Psoas muscle (tissue), 8 donors: ENCODE measurements around the gene CLCN2. TPM values are rescaled to one million over a fixed set of nuclear protein-coding genes. Genes with fewer than 3 reads are reported as not detected.

Source experiments
- ATAC-seq, 4 donors: fragments of 200-7000 bp; cut with Tn5 transposase; one replicate each; pipeline ENCODE4 v1.9.1; 2020; ENCODE audit warnings: moderate library complexity in 3 of 4, mild to moderate bottlenecking in 2 of 4
- DNase-seq, 2 donors: peaks; one replicate each; pipeline ENCODE4 v3.0.0-alpha.2; 2020
- H3K27ac ChIP-seq: fragments of 200-600 bp; one replicate; pipeline ENCODE4 v1.8.0; 2022
- H3K27me3 ChIP-seq, 3 donors: fragments of 200-600 bp in 1 of 3; one replicate each; pipeline versions ENCODE4 v1.6.1 to v1.8.0; 2013 to 2022; ENCODE audit warnings: low read length in 2 of 3, mild to moderate bottlenecking in 2 of 3, moderate library complexity in 1 of 3; ENCODE audit not compliant: insufficient read depth in 3 of 3
- H3K36me3 ChIP-seq, 2 donors: fragments of 200-600 bp in 1 of 2; one replicate each; pipeline versions ENCODE4 v1.6.1 to v1.8.0; 2013 to 2022; ENCODE audit warnings: low read depth in 1 of 2, mild to moderate bottlenecking in 1 of 2, moderate library complexity in 1 of 2; ENCODE audit not compliant: insufficient read depth in 1 of 2
- H3K4me1 ChIP-seq: fragments of 200-600 bp; one replicate; pipeline ENCODE4 v1.8.0; 2022
- H3K4me3 ChIP-seq: fragments of 200-600 bp; one replicate; pipeline ENCODE4 v1.8.0; 2022; ENCODE audit warnings: mild to moderate bottlenecking
- H3K9me3 ChIP-seq: fragments of 200-600 bp; one replicate; pipeline ENCODE4 v1.8.0; 2022
- CTCF ChIP-seq: fragments of 200-600 bp; IDR thresholded peaks from one replicate; pipeline ENCODE4 v1.8.0; 2022; ENCODE audit warnings: antibody characterized with exemption
- WGBS, 3 donors: extraction: QIAGEN DNeasy Blood & Tissue Kit; methylation state at CpG; one replicate each; pipeline versions ENCODE4 v1.1.6 to v1.1.7; 2013; 5-methylcytosine and 5-hydroxymethylcytosine counted together
- intact Hi-C, 2 donors: fragments of 100-400 bp; cut with DNase I; formaldehyde crosslinking; loops; one replicate each; pipeline versions ENCODE4 v1.11.0 to v1.14.2; 2022
- polyA plus RNA-seq, 3 donors: library from polyadenylated mRNA; stranded (reverse); fragments of 200-250 nt; gene quantifications; one replicate each; pipeline ENCODE4 v1.2.3, GENCODE V29; 2013
- total RNA-seq, 4 donors: library from RNA; stranded (reverse); fragmentation: NEBNext Ultra II Directional in 2 of 4; extraction: Animal tissue kit (Norgen Biotek cat#: 25700) in 2 of 4; gene quantifications; one replicate each; pipeline versions ENCODE4 v1.2.1 to v1.2.4, GENCODE V29; 2021 to 2023
- donor health status: healthy with polysubstance abuse.
- donor health status: DM: no; HTN: no; CAD: no; lungs with moderate emphysema.
- donor health status: Bipolar disorder and iron deficiency.
- donor health status: healthy.
- donor health status: DM: yes; HTN: yes; CAD: no.
- donor health status: DM: no; HTN: no; CAD: no.
- donor health status: DM: no; HTN: no; CAD: no.
- donor health status: DM: yes; HTN: yes; CAD: no.

CLCN2 gene
- total and polyA plus RNA-seq, 7 donors: 0.64 to 2.8 (median 1.6) TPM

GRCh38 chr3:184378651-184379357 lies 17.4 kb upstream of the CLCN2 start:
- Histone ChIP-seq H3K27me3 (peaks cover 0 to 32% (median 0%) of the 10 kb centered on the region in 3 donors), H3K36me3 (no peaks in the 10 kb centered on the region), H3K27ac (peak overlapping the region; percentile 77), H3K4me1 (peaks cover 10% of the 10 kb centered on the region), H3K9me3 (no peaks in the 10 kb centered on the region), H3K4me3 (peak overlapping the region; percentile 57)
- TF ChIP-seq CTCF: no peak
- no peak for DNase-seq
- intact Hi-C loops: loop anchor here in 1 of 2 donors (10.0 kb wide), 1 partner anchor 396 kb away; no protein-coding TSS in a partner anchor
- ATAC-seq: peak in 3 of 4 donors; percentile 23 to 48 (median 42)
- 62 to 73% (median 72%) methylated on average over 10 of the region's 10 CpGs for WGBS, 3 donors

GRCh38 chr3:184377882-184378445 lies 16.6 kb upstream of the CLCN2 start, which contains the start of gene THPO:
THPO (minus strand) TSS chr3:184378207; CDS start chr3:184376259, 1,948 bp downstream.
- intact Hi-C loops: loop anchor here in 1 of 2 donors (10.0 kb wide), 1 partner anchor 397 kb away; no protein-coding TSS in a partner anchor
- no peak for TF ChIP-seq CTCF
- Histone ChIP-seq H3K4me1 (peaks cover 10% of the 10 kb centered on the region), H3K36me3 (no peaks in the 10 kb centered on the region), H3K27me3 (peaks cover 0 to 32% (median 0%) of the 10 kb centered on the region in 3 donors), H3K4me3 (peak within 1 kb of the TSS; percentile 57), H3K27ac (peak within 1 kb of the TSS; percentile 77), H3K9me3 (no peaks in the 10 kb centered on the region)
- peak; percentile 45 to 75 (median 68) for ATAC-seq
- 52 to 56% (median 53%) methylated on average over 7 of the region's 7 CpGs for WGBS, 3 donors
- peak in 1 of 2 donors; percentile 47 for DNase-seq

DNA sequence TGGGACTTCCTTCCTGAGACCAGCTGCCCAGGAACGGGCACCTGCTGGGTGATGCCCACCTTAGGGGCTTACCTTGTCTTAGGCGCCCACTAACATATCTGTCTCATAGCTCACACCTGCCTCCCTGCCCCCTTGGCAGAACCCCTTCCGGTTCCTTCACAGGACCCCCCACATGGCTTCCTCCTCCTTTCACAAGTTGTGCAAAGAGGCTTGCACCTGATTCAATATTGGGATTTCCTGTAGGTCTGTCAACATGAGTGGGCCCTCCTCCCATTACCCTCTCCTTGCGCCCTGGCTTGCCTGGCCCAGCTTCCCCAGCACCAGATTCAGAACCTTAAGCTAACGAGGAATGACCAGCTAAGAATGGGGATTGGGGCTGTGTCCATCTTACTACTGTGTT lies 16.0 kb upstream of the CLCN2 start:
- peak overlapping the region; percentile 57 for H3K4me3 ChIP-seq
- DNase-seq: no peak
- ATAC-seq: no peak
- H3K27ac ChIP-seq: peak overlapping the region; percentile 77
- intact Hi-C loops: loop anchor here in 1 of 2 donors (10.0 kb wide), 1 partner anchor 397 kb away; no protein-coding TSS in a partner anchor
- TF ChIP-seq CTCF: no peak
- no peaks in the 10 kb centered on the region for H3K9me3 ChIP-seq
- H3K36me3 ChIP-seq: no peaks in the 10 kb centered on the region
- H3K27me3 ChIP-seq: peaks cover 0 to 32% (median 0%) of the 10 kb centered on the region in 3 donors
- H3K4me1 ChIP-seq: peaks cover 10% of the 10 kb centered on the region
- WGBS, 3 donors: 80 to 89% (median 87%) methylated on average over 5 of the region's 5 CpGs

DNA sequence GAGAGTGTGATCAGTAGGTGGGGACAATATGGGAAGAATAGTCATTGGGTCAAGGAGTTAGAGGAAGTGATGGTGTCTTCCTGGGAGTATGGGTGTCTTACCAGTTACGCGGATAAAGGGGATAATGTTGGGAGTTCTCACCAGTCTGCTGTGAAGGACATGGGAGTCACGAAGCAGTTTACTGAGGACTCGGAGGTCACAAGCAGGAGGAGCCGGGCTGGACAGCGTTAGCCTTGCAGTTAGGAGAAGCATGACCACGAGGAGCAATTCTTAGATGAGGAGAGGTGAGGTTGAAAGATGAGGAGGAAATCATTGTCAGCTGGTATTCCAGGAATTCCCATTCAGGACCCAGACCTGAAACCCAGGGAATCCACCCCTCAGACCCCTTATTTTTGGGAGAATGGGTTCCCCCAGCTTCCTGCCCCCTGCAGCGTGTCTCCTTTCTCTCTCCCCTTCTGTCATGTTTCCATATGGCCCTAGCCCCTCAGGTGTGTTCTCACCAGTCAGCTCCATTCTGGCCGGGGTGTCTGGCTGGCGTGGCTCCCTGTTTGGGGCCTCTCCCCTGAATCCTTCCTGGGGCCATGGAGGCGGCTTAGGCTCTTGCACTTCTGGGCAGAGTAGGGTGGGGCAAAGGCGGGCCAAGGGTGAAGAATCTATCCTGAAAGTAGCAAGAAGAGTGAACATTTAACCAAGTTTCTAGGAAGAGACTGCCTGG lies 14.5 kb upstream of the CLCN2 start:
- Histone ChIP-seq H3K27me3 (peaks cover 0 to 21% (median 0%) of the 10 kb centered on the region in 3 donors), H3K4me3 (no peak overlapping the region), H3K9me3 (no peaks in the 10 kb centered on the region), H3K36me3 (no peaks in the 10 kb centered on the region), H3K27ac (no peak overlapping the region), H3K4me1 (peaks cover 9% of the 10 kb centered on the region)
- DNase-seq (no peak), ATAC-seq (no peak)
- WGBS, 3 donors: 89 to 91% (median 90%) methylated on average over 12 of the region's 12 CpGs
- intact Hi-C loops: loop anchor here in 1 of 2 donors (10.0 kb wide), 1 partner anchor 399 kb away; no protein-coding TSS in a partner anchor
- no peak for TF ChIP-seq CTCF
